ENCODE results near the gene LMTK3. TPM values are rescaled to one million over a fixed set of nuclear protein-coding genes. Genes with fewer than 3 reads are reported as not detected.

LMTK3 gene
- total and polyA plus RNA-seq, 7 experiments from 2014 or later: 0.03 to 21.4 (median 16.6) TPM; not detected in 1

DNA sequence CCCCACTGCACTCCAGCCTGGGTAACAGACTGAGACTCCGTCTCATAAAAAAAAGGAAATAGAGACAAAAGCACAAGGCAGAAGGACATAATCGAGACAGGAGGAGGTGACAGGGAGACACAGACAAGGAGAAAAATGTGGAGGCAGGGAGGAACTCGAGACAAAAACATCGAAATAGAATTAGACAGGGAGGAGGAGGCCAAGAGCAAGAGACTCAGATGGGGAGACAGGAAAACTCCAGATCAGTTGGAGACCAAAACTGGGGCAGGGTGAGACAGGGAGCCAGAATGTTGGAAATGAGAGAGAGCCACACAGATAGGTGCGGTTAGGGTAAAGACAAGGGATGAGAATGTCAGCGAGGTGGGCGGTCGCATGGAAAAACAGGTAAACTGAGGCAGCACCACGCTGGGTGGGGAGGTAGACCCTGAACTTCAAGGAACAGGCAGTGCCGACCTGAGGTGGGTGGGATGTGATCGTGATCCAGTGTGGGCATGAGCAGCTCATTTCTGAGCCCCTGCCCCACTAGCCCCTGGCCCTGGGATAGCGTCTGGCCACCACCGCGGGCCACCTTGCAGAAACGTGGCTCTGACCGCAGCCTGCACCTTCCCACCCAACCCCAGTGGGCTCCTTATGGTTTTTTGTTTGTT is 27.3 kb downstream of the LMTK3 start:
- Histone ChIP-seq H3K27ac (ENCODE audit: low read depth, low read length) (no peak overlapping the region), H3K4me1 (ENCODE audit: control insufficient read depth in 2 of 2, insufficient read depth in 2 of 2, low read length in 2 of 2) (peaks cover 3 to 9% of the 10 kb centered on the region in 2 donors), H3K36me3 (ENCODE audit: control insufficient read depth in 2 of 3, insufficient read depth in 3 of 3, low read length in 3 of 3) (peaks cover 0 to 3% (median 0%) of the 10 kb centered on the region in 3 experiments), H3K9me3 (ENCODE audit: control insufficient read depth in 2 of 3, low read length in 3 of 3) (no peaks in the 10 kb centered on the region), H3K4me3 (ENCODE audit: low read length) (no peak overlapping the region), H3K27me3 (ENCODE audit: control insufficient read depth in 2 of 2, insufficient read depth in 2 of 2, low read length in 2 of 2) (no peaks in the 10 kb centered on the region)
- POLR2A ChIA-PET: no interaction called here
- peaks cover 2 to 26% (median 22%) of the 10 kb centered on the region in 7 donors for H3K4me1 Mint-ChIP-seq
- intact Hi-C loops (cut with micrococcal nuclease): loop anchor here in 1 of 2 donors (5.0 kb wide), 1 partner anchor 37 kb away; the partner anchor contains the start of gene GRWD1
- peak overlapping the region in 4 of 9 donors; percentile 6 to 66 (median 34) for H3K27ac Mint-ChIP-seq
- H3K27me3 Mint-ChIP-seq: no peaks in the 10 kb centered on the region
- no peak for ATAC-seq
- CTCF ChIA-PET: no interaction called here
- peaks cover 0 to 13% (median 4%) of the 10 kb centered on the region in 5 donors for H3K36me3 Mint-ChIP-seq
- H3K9me3 Mint-ChIP-seq: no peaks in the 10 kb centered on the region
- no peak overlapping the region for H3K4me3 Mint-ChIP-seq
- no peak for DNase-seq

DNA sequence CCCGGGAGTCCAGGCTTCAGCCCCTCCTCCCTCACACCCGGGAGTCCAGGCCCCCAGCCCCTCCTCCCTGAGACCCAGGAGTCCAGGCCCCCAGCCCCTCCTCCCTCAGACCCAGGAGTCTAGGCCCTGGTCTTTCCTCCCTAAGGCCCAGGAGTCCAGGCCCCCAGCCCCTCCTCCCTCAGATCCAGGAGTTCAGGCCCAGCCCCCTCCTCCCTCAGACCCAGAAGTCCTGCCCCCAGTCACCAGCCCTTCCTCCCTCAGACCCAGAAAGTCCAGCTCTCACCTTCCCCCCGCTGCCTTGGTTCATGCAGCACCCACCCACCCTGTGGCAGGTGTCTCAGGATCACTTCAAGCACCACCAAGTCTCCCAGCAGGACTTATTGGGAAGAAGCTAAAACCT is 28.3 kb downstream of the LMTK3 start:
- Histone ChIP-seq H3K4me1 (ENCODE audit: control insufficient read depth in 2 of 2, insufficient read depth in 2 of 2, low read length in 2 of 2) (peaks cover 3 to 9% of the 10 kb centered on the region in 2 donors), H3K4me3 (ENCODE audit: low read length) (no peak overlapping the region), H3K9me3 (ENCODE audit: control insufficient read depth in 2 of 3, low read length in 3 of 3) (no peaks in the 10 kb centered on the region), H3K36me3 (ENCODE audit: control insufficient read depth in 2 of 3, insufficient read depth in 3 of 3, low read length in 3 of 3) (peaks cover 0 to 14% (median 0%) of the 10 kb centered on the region in 3 experiments), H3K27me3 (ENCODE audit: control insufficient read depth in 2 of 2, insufficient read depth in 2 of 2, low read length in 2 of 2) (no peaks in the 10 kb centered on the region), H3K27ac (ENCODE audit: low read depth, low read length) (no peak overlapping the region)
- Mint-ChIP-seq H3K4me1 (peaks cover 6 to 29% (median 23%) of the 10 kb centered on the region in 7 donors), H3K9me3 (no peaks in the 10 kb centered on the region), H3K27ac (peak overlapping the region in 2 of 9 donors; percentile 26 to 84), H3K27me3 (no peaks in the 10 kb centered on the region), H3K36me3 (peaks cover 0 to 13% (median 5%) of the 10 kb centered on the region in 5 donors), H3K4me3 (no peak overlapping the region)
- CTCF ChIA-PET: no interaction called here
- intact Hi-C loops (cut with micrococcal nuclease): loop anchor here in 1 of 2 donors (5.0 kb wide), 1 partner anchor 36 kb away; the partner anchor contains the start of gene GRWD1
- POLR2A ChIA-PET: no interaction called here
- no peak for DNase-seq
- no peak for ATAC-seq

DNA sequence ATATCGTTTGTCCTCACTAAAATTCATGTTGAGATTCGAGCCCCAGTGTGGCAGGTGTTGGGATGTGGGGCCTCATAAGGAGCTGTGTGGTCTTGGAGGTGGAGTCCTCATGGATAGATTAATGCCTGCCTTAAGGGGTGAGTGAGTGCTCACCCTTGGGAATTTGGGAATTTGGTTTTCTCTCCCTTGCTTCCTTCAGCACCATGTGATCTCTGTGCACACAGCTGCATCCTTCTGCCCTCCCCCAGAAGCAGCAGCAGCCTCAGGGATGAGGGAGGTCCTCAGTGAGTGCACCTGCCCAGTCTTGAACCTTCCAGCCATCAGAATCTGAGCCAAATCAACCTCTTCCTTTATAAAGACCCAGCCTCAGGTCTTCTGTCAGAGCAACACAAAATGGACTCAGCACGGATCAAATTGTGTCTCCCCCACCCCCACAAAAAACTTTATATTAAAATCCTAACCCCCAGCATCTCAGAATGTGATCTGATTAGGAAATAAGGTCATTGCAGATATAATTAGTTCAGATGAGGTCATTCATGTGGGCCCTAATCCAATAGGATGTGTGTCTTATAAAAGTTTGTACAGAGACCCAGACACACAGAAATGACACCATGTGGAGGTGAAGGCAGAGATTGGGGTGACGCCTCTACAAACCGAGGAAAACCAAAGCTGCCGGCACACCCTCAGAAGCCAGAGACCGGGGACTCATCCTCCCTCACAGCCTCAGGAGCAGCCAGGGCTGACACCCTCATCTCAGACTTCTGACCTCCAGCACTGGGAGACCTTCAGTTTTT is 29.6 kb downstream of the LMTK3 start:
- no peak overlapping the region for H3K27ac ChIP-seq (ENCODE audit: low read depth, low read length)
- peaks cover 3 to 9% of the 10 kb centered on the region in 2 donors for H3K4me1 ChIP-seq (ENCODE audit: control insufficient read depth in 2 of 2, insufficient read depth in 2 of 2, low read length in 2 of 2)
- peak overlapping the region in 9 of 10 donors; percentile 28 to 89 (median 84) for H3K4me3 Mint-ChIP-seq
- H3K4me1 Mint-ChIP-seq: peaks cover 6 to 29% (median 22%) of the 10 kb centered on the region in 7 donors
- ChIA-PET CTCF (interaction anchor here (1.9 kb wide), 1 partner anchor 8 kb away, joined by 9 read pairs; no protein-coding TSS in a partner anchor), POLR2A (interaction anchor here (1.0 to 3.5 kb wide), 5 partner anchors 8 to 102 kb away, joined by 3 to 15 read pairs (median 7); no protein-coding TSS in a partner anchor)
- peaks cover 0 to 10% (median 5%) of the 10 kb centered on the region in 5 donors for H3K36me3 Mint-ChIP-seq
- no peak overlapping the region for H3K4me3 ChIP-seq (ENCODE audit: low read length)
- intact Hi-C loops (cut with micrococcal nuclease): loop anchor here in 1 of 2 donors (5.0 kb wide), 1 partner anchor 35 kb away; the partner anchor contains the start of gene GRWD1
- no peaks in the 10 kb centered on the region for H3K9me3 ChIP-seq (ENCODE audit: control insufficient read depth in 2 of 3, low read length in 3 of 3)
- ATAC-seq (no peak), DNase-seq (no peak)
- no peaks in the 10 kb centered on the region for H3K27me3 ChIP-seq (ENCODE audit: control insufficient read depth in 2 of 2, insufficient read depth in 2 of 2, low read length in 2 of 2)
- peak overlapping the region in 8 of 9 donors; percentile 3 to 89 (median 68) for H3K27ac Mint-ChIP-seq
- no peaks in the 10 kb centered on the region for H3K27me3 Mint-ChIP-seq
- no peaks in the 10 kb centered on the region for H3K9me3 Mint-ChIP-seq
- H3K36me3 ChIP-seq (ENCODE audit: control insufficient read depth in 2 of 3, insufficient read depth in 3 of 3, low read length in 3 of 3): peaks cover 0 to 25% (median 0%) of the 10 kb centered on the region in 3 experiments

DNA sequence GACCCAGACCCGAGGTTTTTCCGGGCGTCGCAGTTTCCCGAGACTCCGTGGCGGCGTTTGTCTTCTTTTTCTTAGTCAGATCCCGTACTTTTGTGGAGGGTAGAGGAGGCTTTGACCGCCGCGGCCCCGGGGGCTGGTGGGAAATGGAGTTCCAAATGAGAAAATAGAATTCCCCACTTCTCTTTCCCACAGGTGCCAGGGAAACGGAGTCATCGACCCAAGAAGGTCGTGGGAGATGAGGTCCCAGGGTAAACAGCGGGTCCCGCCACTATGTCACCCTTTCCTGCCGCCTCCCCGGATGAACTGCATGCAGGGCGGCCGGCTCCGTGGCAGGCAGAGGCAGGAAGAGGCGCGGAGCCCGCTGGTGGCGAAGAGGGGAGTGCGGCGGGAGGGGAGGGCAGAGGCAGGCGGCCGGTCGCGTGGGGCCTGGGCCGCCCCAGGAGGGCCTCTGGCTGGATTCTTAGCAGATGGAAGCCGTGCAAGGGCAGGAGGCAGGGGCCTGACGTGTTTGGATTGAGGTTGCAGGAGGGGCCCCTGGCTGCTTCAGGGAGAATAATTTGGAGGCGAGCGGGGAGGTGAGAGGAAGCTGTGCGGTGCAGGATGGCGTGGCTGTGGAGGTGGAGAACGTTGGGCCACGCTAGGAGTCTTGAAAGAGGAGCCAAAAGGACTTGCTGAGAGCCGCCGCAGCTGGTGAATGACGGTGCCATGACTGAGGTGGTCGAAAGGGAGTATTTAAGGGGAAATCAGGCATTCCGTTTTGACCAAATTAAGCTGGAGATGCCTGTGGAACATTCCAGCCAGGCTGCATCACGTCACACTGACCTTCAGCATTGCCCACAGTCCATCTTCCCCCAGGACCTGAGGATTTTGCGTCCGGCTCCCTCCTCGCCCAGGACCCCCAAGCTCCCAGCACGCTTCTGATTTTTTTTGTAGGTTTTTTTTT is 30.8 kb downstream of the LMTK3 start:
- no peaks in the 10 kb centered on the region for H3K27me3 ChIP-seq (ENCODE audit: control insufficient read depth in 2 of 2, insufficient read depth in 2 of 2, low read length in 2 of 2)
- DNase-seq (peak; percentile 50 to 69 (median 58)), ATAC-seq (peak; percentile 82)
- Mint-ChIP-seq H3K9me3 (no peaks in the 10 kb centered on the region), H3K4me3 (peak overlapping the region; percentile 81 to 90 (median 86)), H3K4me1 (peaks cover 6 to 29% (median 22%) of the 10 kb centered on the region in 7 donors), H3K27ac (peak overlapping the region in 8 of 9 donors; percentile 79 to 93 (median 88)), H3K27me3 (no peaks in the 10 kb centered on the region), H3K36me3 (peaks cover 0 to 7% (median 6%) of the 10 kb centered on the region in 5 donors)
- peaks cover 3 to 9% of the 10 kb centered on the region in 2 donors for H3K4me1 ChIP-seq (ENCODE audit: control insufficient read depth in 2 of 2, insufficient read depth in 2 of 2, low read length in 2 of 2)
- H3K9me3 ChIP-seq (ENCODE audit: control insufficient read depth in 2 of 3, low read length in 3 of 3): no peaks in the 10 kb centered on the region
- ChIA-PET CTCF (interaction anchor here (1.7 to 1.9 kb wide), 2 partner anchors 9 kb away, joined by 8 to 9 read pairs; no protein-coding TSS in a partner anchor), POLR2A (interaction anchor here (0.6 to 3.5 kb wide), 12 partner anchors 9 to 735 kb away, joined by 3 to 15 read pairs (median 3); partner anchors contain the start of genes GRWD1, RPL18 and SPHK2)
- H3K27ac ChIP-seq (ENCODE audit: low read depth, low read length): peak overlapping the region; percentile 79
- peak overlapping the region; percentile 68 for H3K4me3 ChIP-seq (ENCODE audit: low read length)
- H3K36me3 ChIP-seq (ENCODE audit: control insufficient read depth in 2 of 3, insufficient read depth in 3 of 3, low read length in 3 of 3): peaks cover 0 to 35% (median 0%) of the 10 kb centered on the region in 3 experiments
- intact Hi-C loops (cut with micrococcal nuclease): loop anchor here in 1 of 2 donors (1.0 to 5.0 kb wide), 3 partner anchors 8 to 34 kb away; partner anchors contain the start of genes CYTH2 and GRWD1

- ChIA-PET POLR2A (interaction anchor here (0.7 to 3.5 kb wide), 5 partner anchors 10 to 734 kb away, joined by 3 to 15 read pairs (median 4); partner anchors contain the start of genes RPL18 and SPHK2), CTCF (interaction anchor here (1.7 kb wide), 1 partner anchor 10 kb away, joined by 8 read pairs; no protein-coding TSS in a partner anchor)
- peaks cover 3 to 9% of the 10 kb centered on the region in 2 donors for H3K4me1 ChIP-seq (ENCODE audit: control insufficient read depth in 2 of 2, insufficient read depth in 2 of 2, low read length in 2 of 2)
- Mint-ChIP-seq H3K36me3 (peaks cover 0 to 9% (median 6%) of the 10 kb centered on the region in 5 donors), H3K4me3 (peak overlapping the region; percentile 81 to 90 (median 86)), H3K9me3 (no peaks in the 10 kb centered on the region), H3K27me3 (no peaks in the 10 kb centered on the region), H3K4me1 (peaks cover 6 to 29% (median 22%) of the 10 kb centered on the region in 7 donors), H3K27ac (peak overlapping the region; percentile 66 to 93 (median 86))
- no peaks in the 10 kb centered on the region for H3K27me3 ChIP-seq (ENCODE audit: control insufficient read depth in 2 of 2, insufficient read depth in 2 of 2, low read length in 2 of 2)
- intact Hi-C loops (cut with micrococcal nuclease): loop anchor here in 1 of 2 donors (1.0 to 5.0 kb wide), 3 partner anchors 9 to 33 kb away; partner anchors contain the start of genes CYTH2 and GRWD1
- H3K9me3 ChIP-seq (ENCODE audit: control insufficient read depth in 2 of 3, low read length in 3 of 3): no peaks in the 10 kb centered on the region
- peak overlapping the region; percentile 68 for H3K4me3 ChIP-seq (ENCODE audit: low read length)
- H3K27ac ChIP-seq (ENCODE audit: low read depth, low read length): peak overlapping the region; percentile 79
- peaks cover 0 to 41% (median 0%) of the 10 kb centered on the region in 3 experiments for H3K36me3 ChIP-seq (ENCODE audit: control insufficient read depth in 2 of 3, insufficient read depth in 3 of 3, low read length in 3 of 3)
- ATAC-seq: peak; percentile 72
- peak in 4 of 9 donors; percentile 28 to 49 (median 38) for DNase-seq
Observed at GRCh38 chr19:48480183-48480557, 31.5 kb downstream of the LMTK3 start.
